Body of pancreas (tissue), 4 donors: ENCODE results near the gene SMARCB1. TPM values are rescaled to one million over a fixed set of nuclear protein-coding genes. Genes with fewer than 3 reads are reported as not detected.
"Not testable (repeated sequence)": the region's sequence is repeated elsewhere in the genome, so short reads cannot be mapped to it uniquely, and the experiment has no call there.

Experiments
- ATAC-seq: fragments of 150-250 bp; one replicate; pipeline ENCODE4 v1.9.1; 2016
- DNase-seq, 4 donors: peaks; one replicate each; pipeline ENCODE4 v3.0.0-alpha.2; 2019
- H3K27ac ChIP-seq, 4 donors: fragments of 200-600 bp; sonication (generic); 1 replicate in 3 of 4; 2 replicates in 1 of 4; pipeline versions ENCODE4 v1.5.1 to v1.6.1; 2016 to 2019; ENCODE audit warnings: mild to moderate bottlenecking in 1 of 4, mixed read lengths in 1 of 4, moderate library complexity in 1 of 4
- H3K27me3 ChIP-seq, 2 donors: fragments of 200-600 bp; sonication (generic); one replicate each; pipeline ENCODE4 v1.6.0; 2016; ENCODE audit warnings: mild to moderate bottlenecking in 1 of 2
- H3K36me3 ChIP-seq, 2 donors: fragments of 200-600 bp; sonication (generic); replicated peaks in 1 of 2; 2 replicates each; pipeline ENCODE4 v1.5.1; 2016; ENCODE audit warnings: low read depth in 2 of 2; ENCODE audit not compliant: insufficient read depth in 1 of 2
- H3K4me1 ChIP-seq: fragments of 200-600 bp; sonication (generic); one replicate; pipeline ENCODE4 v1.6.0; 2016
- H3K4me3 ChIP-seq, 2 donors: fragments of 200-600 bp; sonication (generic); 1 replicate in 1 of 2; 2 replicates in 1 of 2; pipeline ENCODE4 v1.5.1; 2016 to 2019
- H3K9me3 ChIP-seq, 3 donors: fragments of 200-600 bp; sonication (generic); 1 replicate in 2 of 3; 2 replicates in 1 of 3; pipeline ENCODE4 v1.5.1; 2016
- POLR2A ChIP-seq, 3 donors: fragments of 450-650 bp; IDR thresholded peaks; one replicate each; pipeline ENCODE4 v1.6.1; 2016; ENCODE audit warnings: antibody characterized with exemption in 3 of 3, mild to moderate bottlenecking in 2 of 3
- WGBS, 2 donors: methylation state at CpG; one replicate each; pipeline ENCODE4 v1.1.5; 2017; 5-methylcytosine and 5-hydroxymethylcytosine counted together
- intact Hi-C: fragments of 100-400 bp; cut with DNase I; formaldehyde crosslinking; loops from one replicate; pipeline ENCODE4 v1.15.1; 2023
- total RNA-seq, 2 donors: library from RNA; depleted of rRNA; stranded (reverse); fragments of >200 nt; gene quantifications; one replicate each; pipeline ENCODE4 v1.1.0, GENCODE V29; 2016
- TF ChIP-seq, protein P1 (sequence below), 7 experiments: fragments of 450-650 bp in 4 of 7; fragments of 200-600 bp in 3 of 7; sonication (generic) in 3 of 7; IDR thresholded peaks; one replicate each; pipeline ENCODE4 v1.5.1; 2016 to 2019; ENCODE audit warnings: antibody characterized with exemption in 7 of 7

Gene SMARCB1
- total RNA-seq, 2 donors from 2014 or later, result 40.2 to 119 TPM

DNA sequence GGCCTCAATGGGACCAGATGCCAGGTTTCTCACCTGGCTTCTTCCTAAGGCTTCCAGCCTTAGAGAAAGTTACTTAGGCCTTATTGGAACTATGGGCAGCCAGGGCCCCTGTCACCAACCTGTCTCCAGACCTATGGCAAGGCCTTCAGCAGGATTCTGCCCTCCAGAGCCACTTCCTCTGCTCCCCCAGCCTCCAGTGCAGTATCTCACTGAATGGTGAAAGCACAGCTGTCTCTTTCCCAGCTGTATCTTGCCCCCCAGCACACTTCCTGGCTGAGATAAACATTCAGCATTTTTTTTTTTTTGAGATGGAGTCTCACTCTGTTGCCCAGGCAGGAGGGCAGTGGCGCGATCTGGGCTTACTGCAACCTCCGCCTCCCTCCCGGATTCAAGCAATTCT lies 72.4 kb downstream of the SMARCB1 start:
- peak overlapping the region; percentile 53 to 96 (median 77) for H3K27ac ChIP-seq
- no peaks in the 10 kb centered on the region for H3K27me3 ChIP-seq
- H3K9me3 ChIP-seq, result no peaks in the 10 kb centered on the region
- ATAC-seq, result no peak
- 51 to 57% methylated on average over 4 of the region's 4 CpGs for WGBS, 2 donors
- TF ChIP-seq, protein P1, sequence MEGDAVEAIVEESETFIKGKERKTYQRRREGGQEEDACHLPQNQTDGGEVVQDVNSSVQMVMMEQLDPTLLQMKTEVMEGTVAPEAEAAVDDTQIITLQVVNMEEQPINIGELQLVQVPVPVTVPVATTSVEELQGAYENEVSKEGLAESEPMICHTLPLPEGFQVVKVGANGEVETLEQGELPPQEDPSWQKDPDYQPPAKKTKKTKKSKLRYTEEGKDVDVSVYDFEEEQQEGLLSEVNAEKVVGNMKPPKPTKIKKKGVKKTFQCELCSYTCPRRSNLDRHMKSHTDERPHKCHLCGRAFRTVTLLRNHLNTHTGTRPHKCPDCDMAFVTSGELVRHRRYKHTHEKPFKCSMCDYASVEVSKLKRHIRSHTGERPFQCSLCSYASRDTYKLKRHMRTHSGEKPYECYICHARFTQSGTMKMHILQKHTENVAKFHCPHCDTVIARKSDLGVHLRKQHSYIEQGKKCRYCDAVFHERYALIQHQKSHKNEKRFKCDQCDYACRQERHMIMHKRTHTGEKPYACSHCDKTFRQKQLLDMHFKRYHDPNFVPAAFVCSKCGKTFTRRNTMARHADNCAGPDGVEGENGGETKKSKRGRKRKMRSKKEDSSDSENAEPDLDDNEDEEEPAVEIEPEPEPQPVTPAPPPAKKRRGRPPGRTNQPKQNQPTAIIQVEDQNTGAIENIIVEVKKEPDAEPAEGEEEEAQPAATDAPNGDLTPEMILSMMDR (IDR thresholded peaks at IDR 0.05), result no peak
- TF ChIP-seq POLR2A (IDR thresholded peaks at IDR 0.05), result peak in 1 of 3 donors; percentile 30
- DNase-seq, result peak in 3 of 4 donors; percentile 63 to 71 (median 67)
- intact Hi-C loops, result no loop called here
- peaks cover 26% of the 10 kb centered on the region for H3K4me1 ChIP-seq
- no peaks in the 10 kb centered on the region for H3K36me3 ChIP-seq
- no peak overlapping the region for H3K4me3 ChIP-seq

DNA sequence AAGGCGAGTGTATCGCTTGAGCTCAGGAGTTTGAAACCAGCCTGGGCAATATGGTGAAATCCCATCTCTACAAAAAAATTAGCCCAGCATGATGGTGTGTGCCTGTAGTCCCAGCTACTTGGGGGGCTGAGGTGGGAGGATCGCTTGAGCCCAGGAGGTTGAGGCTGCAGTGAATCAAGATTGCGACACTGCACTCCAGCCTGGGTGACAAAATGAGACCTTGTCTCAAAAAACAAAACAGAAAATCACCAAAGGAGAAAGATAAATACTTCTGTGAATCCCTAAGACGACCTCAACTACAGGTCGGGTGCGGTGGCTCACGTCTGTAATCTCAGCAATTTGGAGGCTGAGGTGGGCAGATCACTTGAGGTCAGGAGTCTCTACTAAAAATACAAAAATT lies 73.4 kb downstream of the SMARCB1 start:
- H3K27me3 ChIP-seq, H3K36me3 ChIP-seq, H3K4me3 ChIP-seq, intact Hi-C loops, H3K27ac ChIP-seq, H3K9me3 ChIP-seq, ATAC-seq, DNase-seq: not testable (repeated sequence)
- WGBS, 2 donors, result 92 to 96% methylated on average over 8 of the region's 8 CpGs
- peaks cover 26% of the 10 kb centered on the region for H3K4me1 ChIP-seq

DNA sequence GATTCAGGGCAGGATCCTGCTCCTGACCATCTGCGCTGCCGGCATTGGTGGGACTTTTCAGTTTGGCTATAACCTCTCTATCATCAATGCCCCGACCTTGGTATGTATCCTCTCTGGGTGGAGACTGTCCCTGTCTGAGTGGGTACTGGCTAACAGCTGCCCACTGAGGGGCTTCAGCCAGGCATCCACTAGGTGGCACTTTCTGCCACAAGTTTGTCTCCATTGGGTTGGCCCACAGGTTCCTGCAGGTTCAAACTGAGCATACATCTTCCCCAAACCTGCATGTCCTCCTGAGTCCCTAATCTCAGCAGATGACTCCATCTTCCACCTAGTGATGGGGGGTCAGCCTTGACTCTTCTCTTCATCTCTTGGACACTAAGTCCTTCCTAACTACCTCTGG lies 75.3 kb downstream of the SMARCB1 start:
- Histone ChIP-seq H3K27ac (no peak overlapping the region), H3K36me3 (no peaks in the 10 kb centered on the region), H3K9me3 (no peaks in the 10 kb centered on the region), H3K4me3 (no peak overlapping the region), H3K27me3 (no peaks in the 10 kb centered on the region), H3K4me1 (peaks cover 17% of the 10 kb centered on the region)
- ATAC-seq (no peak), DNase-seq (peak; percentile 38 to 62 (median 46))
- TF ChIP-seq, protein P1 (IDR thresholded peaks at IDR 0.05), result peak; percentile 13 to 58 (median 41)
- no peak for TF ChIP-seq POLR2A (IDR thresholded peaks at IDR 0.05)
- intact Hi-C loops, result no loop called here
- 63 to 69% methylated on average over 3 of the region's 3 CpGs for WGBS, 2 donors

DNA sequence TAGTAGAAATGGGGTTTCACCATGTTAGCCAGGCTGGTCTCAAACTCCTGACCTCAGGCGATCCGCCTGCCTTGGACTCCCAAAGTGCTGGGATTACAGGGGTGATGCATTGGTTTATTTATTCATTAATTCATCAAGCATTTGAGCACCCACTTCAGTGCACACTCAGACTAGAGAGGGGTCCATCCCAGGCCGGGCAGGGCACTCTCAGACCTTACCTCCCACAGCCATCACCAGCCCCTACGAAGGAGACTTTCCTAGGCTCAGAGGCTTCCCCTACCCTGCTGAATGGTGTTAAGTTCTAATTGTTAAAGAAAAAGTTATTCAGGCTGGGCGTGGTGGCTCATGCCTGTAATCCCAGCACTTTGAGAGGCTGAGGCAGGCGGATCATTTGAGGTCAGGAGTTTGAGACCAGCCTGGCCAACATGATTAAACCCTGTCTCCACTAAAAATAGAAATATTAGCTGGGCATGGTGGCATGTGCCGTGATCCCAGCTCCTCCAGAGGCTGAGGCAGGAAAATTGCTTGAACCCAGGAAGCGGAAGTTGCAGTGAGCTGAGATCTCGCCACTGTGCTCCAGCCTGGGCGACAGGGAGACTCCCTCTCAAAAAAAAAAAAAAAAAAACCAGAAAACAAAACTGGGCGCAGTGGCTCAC lies 77.9 kb downstream of the SMARCB1 start:
- H3K36me3 ChIP-seq, H3K27ac ChIP-seq, H3K4me1 ChIP-seq, H3K9me3 ChIP-seq, H3K27me3 ChIP-seq, intact Hi-C loops, H3K4me3 ChIP-seq, DNase-seq, ATAC-seq: not testable (repeated sequence)
- 73 to 81% methylated on average over 11 of the region's 11 CpGs for WGBS, 2 donors

DNA sequence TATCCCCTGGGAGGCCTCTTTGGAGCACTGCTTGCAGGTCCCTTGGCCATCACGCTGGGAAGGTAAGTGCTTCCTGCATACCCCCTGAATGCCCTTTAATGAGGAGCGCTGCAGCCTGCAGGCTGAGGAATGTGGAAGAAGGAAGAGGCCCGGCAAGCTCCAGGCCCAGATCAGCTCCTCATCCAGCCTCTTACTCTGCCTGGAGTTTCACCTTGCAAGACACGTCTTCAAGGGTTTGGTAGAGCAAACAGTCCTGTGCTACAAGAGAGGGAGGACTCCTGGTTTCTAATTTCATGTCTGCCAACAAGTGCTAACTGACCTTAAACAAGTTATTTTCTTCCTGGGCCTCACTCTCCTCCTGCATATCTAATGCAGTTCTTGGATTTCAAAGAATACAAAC lies 81.8 kb downstream of the SMARCB1 start:
- no peaks in the 10 kb centered on the region for H3K27me3 ChIP-seq
- DNase-seq, result no peak
- no peaks in the 10 kb centered on the region for H3K4me1 ChIP-seq
- WGBS, 2 donors, result 60 to 87% methylated on average over 1 to 4 of the region's 4 CpGs
- intact Hi-C loops, result no loop called here
- H3K36me3 ChIP-seq, result peaks cover 0 to 6% of the 10 kb centered on the region in 2 donors
- H3K27ac ChIP-seq, result no peak overlapping the region
- no peak for ATAC-seq
- no peak for TF ChIP-seq POLR2A (IDR thresholded peaks at IDR 0.05)
- TF ChIP-seq, protein P1 (IDR thresholded peaks at IDR 0.05), result no peak
- H3K9me3 ChIP-seq, result no peaks in the 10 kb centered on the region
- no peak overlapping the region for H3K4me3 ChIP-seq

DNA sequence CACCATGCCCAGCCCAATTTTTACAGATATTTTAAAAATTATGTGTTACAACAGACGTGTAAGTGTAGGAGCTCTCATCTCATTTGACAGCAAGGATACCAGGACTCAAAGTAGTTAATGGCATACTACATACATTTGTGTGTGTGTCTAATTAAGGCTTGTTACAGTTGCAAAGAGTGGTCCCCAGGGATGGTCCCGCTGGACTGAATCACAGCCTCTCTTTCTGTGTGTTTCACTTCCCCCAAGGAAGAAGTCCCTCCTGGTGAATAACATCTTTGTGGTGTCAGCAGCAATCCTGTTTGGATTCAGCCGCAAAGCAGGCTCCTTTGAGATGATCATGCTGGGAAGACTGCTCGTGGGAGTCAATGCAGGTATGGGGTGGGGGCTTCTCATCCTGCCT lies 88.1 kb downstream of the SMARCB1 start:
- H3K27ac ChIP-seq, result no peak overlapping the region
- WGBS, 2 donors, result 90 to 94% methylated on average over 4 of the region's 4 CpGs
- H3K27me3 ChIP-seq, result no peaks in the 10 kb centered on the region
- no peaks in the 10 kb centered on the region for H3K4me1 ChIP-seq
- TF ChIP-seq, protein P1 (IDR thresholded peaks at IDR 0.05), result no peak
- TF ChIP-seq POLR2A (IDR thresholded peaks at IDR 0.05), result no peak
- DNase-seq, result no peak
- intact Hi-C loops, result no loop called here
- ATAC-seq, result no peak
- no peak overlapping the region for H3K4me3 ChIP-seq
- no peaks in the 10 kb centered on the region for H3K9me3 ChIP-seq
- peaks cover 0 to 2% of the 10 kb centered on the region in 2 donors for H3K36me3 ChIP-seq
